G401.6 (cell line): ENCODE data around the gene ATP6V0E1.

Experiments used
- FAIRE-seq: peaks from 2 replicates; lab custom pipeline; 2012; peaks lifted over from hg19 to GRCh38; lab: Jason Lieb, UNC

ATP6V0E1 gene

GRCh38 chr5:172983542-172984243 lies at the start of gene ATP6V0E1:
TSS of gene ATP6V0E1 (plus strand) at chr5:172983771. CDS start at chr5:172983861, 90 bp downstream.
- peak; percentile 23 for FAIRE-seq

- no peak for FAIRE-seq
Observed at GRCh38 chr5:172935096-172935495, 48.5 kb upstream of the ATP6V0E1 start.

- FAIRE-seq: no peak
Observed at GRCh38 chr5:172936401-172936800, 47.2 kb upstream of the ATP6V0E1 start.

GRCh38 chr5:172939071-172939470 lies 44.5 kb upstream of the ATP6V0E1 start:
- FAIRE-seq: no peak

GRCh38 chr5:172939611-172940267 lies 43.8 kb upstream of the ATP6V0E1 start:
- no peak for FAIRE-seq

GRCh38 chr5:172940268-172941066 lies 43.1 kb upstream of the ATP6V0E1 start:
- no peak for FAIRE-seq

- no peak for FAIRE-seq
Observed at GRCh38 chr5:172941067-172941516, 42.5 kb upstream of the ATP6V0E1 start.

GRCh38 chr5:172942556-172942955 lies 41.0 kb upstream of the ATP6V0E1 start:
- no peak for FAIRE-seq

GRCh38 chr5:172943283-172943841 lies 40.2 kb upstream of the ATP6V0E1 start:
- no peak for FAIRE-seq

- FAIRE-seq: no peak
Observed at GRCh38 chr5:172943906-172944305, 39.7 kb upstream of the ATP6V0E1 start.

GRCh38 chr5:172944741-172945140 lies 38.8 kb upstream of the ATP6V0E1 start:
- no peak for FAIRE-seq

GRCh38 chr5:172945151-172945550 lies 38.4 kb upstream of the ATP6V0E1 start:
- FAIRE-seq: no peak

GRCh38 chr5:172946146-172946545 lies 37.4 kb upstream of the ATP6V0E1 start:
- no peak for FAIRE-seq

- no peak for FAIRE-seq
Observed at GRCh38 chr5:172949426-172949825, 34.1 kb upstream of the ATP6V0E1 start.

GRCh38 chr5:172950176-172950965 lies 33.2 kb upstream of the ATP6V0E1 start:
- no peak for FAIRE-seq

GRCh38 chr5:172951371-172952033 lies 32.1 kb upstream of the ATP6V0E1 start:
- FAIRE-seq: no peak

- no peak for FAIRE-seq
Observed at GRCh38 chr5:172952034-172952511, 31.5 kb upstream of the ATP6V0E1 start.

- no peak for FAIRE-seq
Observed at GRCh38 chr5:172953776-172954675, 29.5 kb upstream of the ATP6V0E1 start.

GRCh38 chr5:172954751-172955159 lies 28.8 kb upstream of the ATP6V0E1 start:
- no peak for FAIRE-seq

GRCh38 chr5:172956228-172956627 lies 27.3 kb upstream of the ATP6V0E1 start:
- FAIRE-seq: no peak
